CD8-positive, alpha-beta memory T cell (primary cell): Measurements from ENCODE around the gene TSPO. TPM values are rescaled to one million over a fixed set of nuclear protein-coding genes. Genes with fewer than 3 reads are reported as not detected.

Source experiments
- CTCF ChIA-PET: fragments of 350-600 bp; sonication (Branson Sonifier 250); formaldehyde crosslinking; loops from one replicate; lab custom pipeline; 2021; ENCODE audit warnings: antibody characterized with exemption; lab: Charles Lee
- POLR2A ChIA-PET: fragments of 350-600 bp; sonication (Branson Sonifier 250); formaldehyde crosslinking; loops from one replicate; lab custom pipeline; 2021; ENCODE audit warnings: antibody characterized with exemption; lab: Charles Lee
- DNase-seq, 5 donors: peaks; one replicate each; pipeline versions ENCODE4 v3.0.0 to v3.0.0-alpha.2; 2020 to 2022; ENCODE audit warnings: mixed read lengths in 1 of 5
- H3K27ac ChIP-seq: one replicate; pipeline ENCODE4 v1.7.0; 2013; ENCODE audit warnings: low read depth, mild to moderate bottlenecking, low read length, moderate library complexity
- H3K27me3 ChIP-seq: 2 replicates; pipeline ENCODE4 v1.7.0; 2013; ENCODE audit warnings: low read length, mild to moderate bottlenecking; ENCODE audit not compliant: insufficient read depth, poor library complexity, severe bottlenecking
- H3K36me3 ChIP-seq: 2 replicates; pipeline ENCODE4 v1.7.0; 2013; ENCODE audit warnings: mild to moderate bottlenecking, low read length, moderate library complexity; ENCODE audit not compliant: insufficient read depth
- H3K4me1 ChIP-seq: 2 replicates; pipeline ENCODE4 v1.7.0; 2013; ENCODE audit warnings: mild to moderate bottlenecking, low read length, moderate library complexity; ENCODE audit not compliant: insufficient read depth
- H3K4me3 ChIP-seq: 2 replicates; pipeline ENCODE4 v1.7.0; 2013; ENCODE audit warnings: mild to moderate bottlenecking, low read length
- H3K9me3 ChIP-seq: 2 replicates; pipeline ENCODE4 v1.7.0; 2013; ENCODE audit warnings: mild to moderate bottlenecking, low read length
- H3K27ac Mint-ChIP-seq, 8 donors: one replicate each; pipeline ENCODE4 v1.8.0; 2020 to 2021; ENCODE audit warnings: mixed read lengths in 8 of 8, mild to moderate bottlenecking in 6 of 8, inconsistent platforms in 3 of 8, moderate library complexity in 3 of 8
- H3K27me3 Mint-ChIP-seq, 2 donors: one replicate each; pipeline ENCODE4 v1.8.0; 2020 to 2021; ENCODE audit warnings: mixed read lengths in 2 of 2, mild to moderate bottlenecking in 1 of 2, moderate library complexity in 1 of 2
- H3K36me3 Mint-ChIP-seq, 3 donors: one replicate each; pipeline ENCODE4 v1.8.0; 2020 to 2021; ENCODE audit warnings: mixed read lengths in 3 of 3, inconsistent platforms in 1 of 3, mild to moderate bottlenecking in 1 of 3
- H3K4me1 Mint-ChIP-seq, 3 donors: one replicate each; pipeline ENCODE4 v1.8.0; 2020 to 2021; ENCODE audit warnings: mixed read lengths in 3 of 3, inconsistent platforms in 1 of 3, mild to moderate bottlenecking in 1 of 3
- H3K4me3 Mint-ChIP-seq, 7 donors: one replicate each; pipeline ENCODE4 v1.8.0; 2020 to 2021; ENCODE audit warnings: mixed read lengths in 7 of 7, mild to moderate bottlenecking in 6 of 7, moderate library complexity in 4 of 7, inconsistent platforms in 2 of 7
- H3K9me3 Mint-ChIP-seq, 5 donors: one replicate each; pipeline ENCODE4 v1.8.0; 2020 to 2022; ENCODE audit warnings: mixed read lengths in 5 of 5, mild to moderate bottlenecking in 3 of 5, moderate library complexity in 2 of 5, inconsistent platforms in 1 of 5
- polyA plus RNA-seq: library from polyadenylated mRNA; unstranded; fragments of 300-500 nt; fragmentation: Illumina TruSeq; gene quantifications from one replicate; pipeline ENCODE4 v1.2.3, GENCODE V29; 2021
- total RNA-seq, 2 experiments: library from RNA; stranded (reverse); gene quantifications; one replicate each; pipeline ENCODE4 v1.2.3, GENCODE V29; 2021

TSPO gene
- total and polyA plus RNA-seq, 3 experiments from 2014 or later, result 101 to 328 (median 105) TPM

DNA sequence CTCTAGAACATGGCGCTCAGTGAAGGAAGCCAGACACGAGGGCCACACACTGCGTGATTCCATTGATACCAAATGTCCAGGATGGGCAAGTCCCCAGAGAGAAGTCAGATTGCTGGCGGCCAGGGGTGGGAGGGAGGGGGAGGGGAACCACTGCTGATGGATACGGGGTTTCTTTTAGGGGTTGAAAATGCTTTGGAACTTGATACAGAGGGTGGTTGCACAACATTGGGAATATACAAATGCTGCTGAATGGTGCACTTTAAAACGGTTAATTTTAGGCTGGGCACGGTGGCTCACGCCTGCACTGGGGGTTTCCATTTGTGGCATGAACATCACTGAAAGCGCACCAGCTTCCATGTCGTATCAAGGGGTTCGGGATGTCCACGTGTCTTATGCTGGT, 5.1 kb downstream of the TSPO start:
- Mint-ChIP-seq H3K36me3 (peaks cover 0 to 17% (median 4%) of the 10 kb centered on the region in 3 donors), H3K4me3 (peak overlapping the region in 1 of 7 donors; percentile 16), H3K27me3 (peaks cover 0 to 1% of the 10 kb centered on the region in 2 donors), H3K9me3 (no peaks in the 10 kb centered on the region), H3K4me1 (peaks cover 5 to 42% (median 5%) of the 10 kb centered on the region in 3 donors), H3K27ac (no peak overlapping the region)
- ChIA-PET CTCF (no interaction called here), POLR2A (no interaction called here)
- Histone ChIP-seq H3K27ac (no peak overlapping the region), H3K4me3 (no peak overlapping the region), H3K4me1 (peaks cover 6% of the 10 kb centered on the region), H3K36me3 (no peaks in the 10 kb centered on the region), H3K27me3 (no peaks in the 10 kb centered on the region), H3K9me3 (no peaks in the 10 kb centered on the region)
- DNase-seq, result no peak

DNA sequence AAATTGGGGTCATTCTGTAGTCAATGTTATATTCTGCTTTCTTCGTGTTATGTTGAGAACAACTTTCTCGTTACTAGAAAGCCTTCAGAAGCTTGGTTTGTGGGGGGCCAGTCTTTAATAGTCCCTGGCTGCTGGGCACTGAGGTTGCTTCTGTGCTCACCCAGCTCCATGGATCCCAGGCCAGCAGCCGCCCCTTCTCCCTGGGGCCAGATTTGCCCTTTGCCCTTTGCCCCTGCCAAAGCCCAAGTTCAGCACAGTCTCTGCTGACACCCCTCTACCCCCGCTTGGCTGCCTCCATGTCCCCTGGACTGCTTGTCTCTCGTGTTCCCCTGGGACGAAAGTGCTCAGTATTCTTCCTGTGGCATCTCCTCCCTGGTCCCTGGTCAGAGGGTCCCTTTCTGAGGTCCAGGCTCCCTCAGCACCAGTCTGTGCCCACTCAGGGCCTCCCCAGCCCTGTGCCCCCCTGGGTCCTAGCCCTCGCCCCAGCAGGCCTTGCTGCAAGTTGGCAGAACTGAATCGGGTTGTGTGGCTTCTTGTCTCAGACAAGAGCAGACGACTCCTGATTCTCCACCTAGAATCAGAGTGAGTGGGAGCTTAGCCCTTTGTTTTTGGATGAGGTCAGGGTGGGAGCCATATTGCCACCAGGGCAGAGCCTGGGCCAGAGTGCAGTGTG, 6.7 kb downstream of the TSPO start:
- Mint-ChIP-seq H3K27ac (peak overlapping the region in 2 of 8 donors; percentile 23 to 84), H3K36me3 (peaks cover 0 to 22% (median 4%) of the 10 kb centered on the region in 3 donors), H3K9me3 (no peaks in the 10 kb centered on the region), H3K4me1 (peaks cover 2 to 29% (median 3%) of the 10 kb centered on the region in 3 donors), H3K4me3 (peak overlapping the region in 1 of 7 donors; percentile 23), H3K27me3 (peaks cover 0 to 1% of the 10 kb centered on the region in 2 donors)
- no peak for DNase-seq
- Histone ChIP-seq H3K4me1 (peaks cover under 1% of the 10 kb centered on the region), H3K36me3 (no peaks in the 10 kb centered on the region), H3K9me3 (no peaks in the 10 kb centered on the region), H3K27ac (no peak overlapping the region), H3K27me3 (no peaks in the 10 kb centered on the region), H3K4me3 (no peak overlapping the region)
- POLR2A ChIA-PET, result no interaction called here
- CTCF ChIA-PET, result no interaction called here

DNA sequence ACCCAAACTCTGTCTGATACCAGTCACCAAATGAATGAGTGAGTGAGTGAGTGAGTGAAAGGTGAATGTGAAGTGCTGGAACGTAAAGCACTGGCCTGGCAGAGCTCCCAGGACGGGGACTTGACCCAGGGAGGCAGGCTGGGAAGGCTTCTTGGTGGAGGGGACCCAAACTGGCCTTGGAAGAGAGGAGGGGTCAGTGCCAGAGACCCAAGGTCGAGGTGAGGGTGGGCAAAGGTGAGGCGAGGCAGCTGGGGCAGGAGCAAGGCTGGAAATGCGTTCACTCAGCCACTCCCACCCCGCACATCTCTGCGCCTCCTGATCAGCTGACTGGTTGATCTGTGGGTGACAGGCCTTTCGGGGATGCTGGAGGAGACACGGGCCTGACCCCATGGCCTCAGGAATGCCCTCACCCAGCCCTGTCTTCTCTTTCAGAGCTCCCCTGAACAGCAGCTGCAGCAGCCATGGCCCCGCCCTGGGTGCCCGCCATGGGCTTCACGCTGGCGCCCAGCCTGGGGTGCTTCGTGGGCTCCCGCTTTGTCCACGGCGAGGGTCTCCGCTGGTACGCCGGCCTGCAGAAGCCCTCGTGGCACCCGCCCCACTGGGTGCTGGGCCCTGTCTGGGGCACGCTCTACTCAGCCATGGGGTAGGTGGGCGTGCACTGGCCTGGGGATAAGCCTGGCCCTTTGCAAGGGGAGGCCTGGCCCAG, 7.6 kb downstream of the TSPO start:
- peak overlapping the region in 3 of 8 donors; percentile 32 to 84 (median 43) for H3K27ac Mint-ChIP-seq
- DNase-seq, result no peak
- ChIA-PET POLR2A (no interaction called here), CTCF (no interaction called here)
- H3K27me3 Mint-ChIP-seq, result peaks cover 0 to 1% of the 10 kb centered on the region in 2 donors
- no peaks in the 10 kb centered on the region for H3K9me3 Mint-ChIP-seq
- peaks cover 0 to 26% (median 4%) of the 10 kb centered on the region in 3 donors for H3K36me3 Mint-ChIP-seq
- no peaks in the 10 kb centered on the region for H3K27me3 ChIP-seq
- no peak overlapping the region for H3K4me3 ChIP-seq
- H3K4me3 Mint-ChIP-seq, result no peak overlapping the region
- H3K36me3 ChIP-seq, result no peaks in the 10 kb centered on the region
- H3K27ac ChIP-seq, result no peak overlapping the region
- peaks cover 0 to 27% (median 3%) of the 10 kb centered on the region in 3 donors for H3K4me1 Mint-ChIP-seq
- no peaks in the 10 kb centered on the region for H3K4me1 ChIP-seq
- no peaks in the 10 kb centered on the region for H3K9me3 ChIP-seq

DNA sequence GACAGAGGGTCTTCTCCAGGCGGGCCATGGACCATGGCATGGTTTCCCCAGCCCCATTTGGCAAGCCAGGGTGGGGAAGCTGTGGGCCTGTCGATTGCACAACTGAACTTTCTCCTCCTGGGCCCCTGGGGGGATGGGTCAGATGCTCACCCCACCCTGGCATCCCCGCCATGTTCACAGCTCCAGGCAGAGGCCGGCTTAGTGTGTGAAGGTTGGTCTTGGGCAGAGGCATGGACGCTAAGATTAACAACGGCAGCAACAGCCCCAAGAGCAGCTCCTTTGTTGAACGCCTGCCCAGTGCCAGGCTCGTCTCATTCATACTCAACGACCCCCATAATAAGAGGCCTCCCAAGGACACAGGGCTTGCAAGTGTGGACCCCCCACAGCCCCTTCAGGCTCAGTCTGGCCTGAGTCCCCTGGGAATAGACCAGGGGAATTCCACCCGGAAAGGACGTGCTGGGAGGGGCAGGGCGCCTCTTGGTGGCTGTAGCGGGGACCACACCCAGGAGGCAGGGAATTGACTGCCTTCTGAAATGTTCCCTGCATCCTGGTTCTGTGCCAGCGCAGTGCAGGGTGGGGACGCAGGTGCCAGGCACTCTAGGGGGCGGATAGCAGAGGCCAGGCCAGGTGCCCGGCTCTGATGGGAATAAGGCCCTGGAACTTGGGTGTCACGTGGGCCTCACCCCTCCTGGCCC, 8.3 kb downstream of the TSPO start:
- peaks cover 0 to 1% of the 10 kb centered on the region in 2 donors for H3K27me3 Mint-ChIP-seq
- no peaks in the 10 kb centered on the region for H3K27me3 ChIP-seq
- no peaks in the 10 kb centered on the region for H3K9me3 Mint-ChIP-seq
- ChIA-PET POLR2A (no interaction called here), CTCF (no interaction called here)
- H3K9me3 ChIP-seq, result no peaks in the 10 kb centered on the region
- DNase-seq, result no peak
- no peaks in the 10 kb centered on the region for H3K4me1 ChIP-seq
- H3K36me3 ChIP-seq, result no peaks in the 10 kb centered on the region
- no peak overlapping the region for H3K4me3 Mint-ChIP-seq
- H3K36me3 Mint-ChIP-seq, result peaks cover 0 to 27% (median 4%) of the 10 kb centered on the region in 3 donors
- H3K27ac ChIP-seq, result no peak overlapping the region
- no peak overlapping the region for H3K4me3 ChIP-seq
- no peak overlapping the region for H3K27ac Mint-ChIP-seq
- H3K4me1 Mint-ChIP-seq, result peaks cover 0 to 23% (median 4%) of the 10 kb centered on the region in 3 donors

DNA sequence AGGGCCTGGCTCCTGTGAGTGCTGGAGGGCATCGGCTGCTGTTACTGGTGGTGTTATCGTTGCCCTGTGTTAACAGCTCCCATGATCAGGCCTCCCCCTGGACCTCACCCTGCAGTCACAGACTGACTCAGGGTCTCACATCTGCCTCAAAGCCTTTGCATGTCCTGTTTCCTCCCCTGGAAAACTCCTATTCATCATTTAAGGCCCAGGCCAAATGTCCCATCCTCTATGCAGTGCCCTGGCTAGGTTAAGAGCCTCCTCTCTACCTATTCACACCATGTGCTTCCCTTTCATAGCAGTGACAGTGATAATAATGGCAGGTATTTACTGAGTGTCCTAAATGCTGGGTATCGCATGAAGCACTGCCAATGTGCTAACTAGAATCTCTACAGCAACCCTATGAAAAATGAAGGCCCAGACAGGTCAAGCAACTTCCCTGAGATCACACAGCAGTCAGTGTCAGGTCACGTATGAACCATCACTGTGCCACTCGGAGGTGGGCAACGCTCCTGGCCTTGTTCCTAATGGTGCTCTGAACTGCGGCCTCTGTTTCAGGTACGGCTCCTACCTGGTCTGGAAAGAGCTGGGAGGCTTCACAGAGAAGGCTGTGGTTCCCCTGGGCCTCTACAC, 9.3 kb downstream of the TSPO start:
- Mint-ChIP-seq H3K4me3 (no peak overlapping the region), H3K27ac (peak overlapping the region in 3 of 8 donors; percentile 58 to 62 (median 61)), H3K27me3 (peaks cover 0 to 1% of the 10 kb centered on the region in 2 donors), H3K4me1 (peaks cover 0 to 18% (median 4%) of the 10 kb centered on the region in 3 donors), H3K9me3 (no peaks in the 10 kb centered on the region), H3K36me3 (peaks cover 0 to 25% (median 4%) of the 10 kb centered on the region in 3 donors)
- Histone ChIP-seq H3K27me3 (no peaks in the 10 kb centered on the region), H3K9me3 (no peaks in the 10 kb centered on the region), H3K4me3 (no peak overlapping the region), H3K36me3 (no peaks in the 10 kb centered on the region), H3K27ac (no peak overlapping the region), H3K4me1 (no peaks in the 10 kb centered on the region)
- no peak for DNase-seq
- CTCF ChIA-PET, result no interaction called here
- POLR2A ChIA-PET, result no interaction called here

DNA sequence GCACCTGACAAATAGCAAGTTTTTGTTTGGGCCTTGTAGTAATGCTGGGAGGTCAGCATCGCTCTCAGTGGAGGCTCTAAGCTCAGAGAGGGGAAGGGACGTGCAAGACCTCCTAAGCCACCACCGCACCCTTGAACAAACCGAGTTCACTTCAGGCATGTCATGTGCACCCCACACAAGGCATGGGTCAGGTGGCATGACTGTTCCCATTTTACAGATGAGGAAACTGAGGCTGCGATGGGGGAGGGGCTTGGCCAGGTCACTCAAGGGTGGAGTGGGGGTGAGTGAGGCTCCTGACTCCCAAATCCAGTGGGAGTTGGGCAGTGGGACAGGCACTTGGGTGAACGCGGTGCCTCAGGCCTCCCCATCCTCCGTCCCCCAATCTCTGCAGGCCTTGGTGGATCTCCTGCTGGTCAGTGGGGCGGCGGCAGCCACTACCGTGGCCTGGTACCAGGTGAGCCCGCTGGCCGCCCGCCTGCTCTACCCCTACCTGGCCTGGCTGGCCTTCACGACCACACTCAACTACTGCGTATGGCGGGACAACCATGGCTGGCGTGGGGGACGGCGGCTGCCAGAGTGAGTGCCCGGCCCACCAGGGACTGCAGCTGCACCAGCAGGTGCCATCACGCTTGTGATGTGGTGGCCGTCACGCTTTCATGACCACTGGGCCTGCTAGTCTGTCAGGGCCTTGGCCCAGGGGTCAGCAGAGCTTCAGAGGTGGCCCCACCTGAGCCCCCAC, 11.2 kb downstream of the TSPO start:
- Histone ChIP-seq H3K9me3 (no peaks in the 10 kb centered on the region), H3K27ac (no peak overlapping the region), H3K36me3 (no peaks in the 10 kb centered on the region), H3K4me1 (no peaks in the 10 kb centered on the region), H3K4me3 (no peak overlapping the region), H3K27me3 (no peaks in the 10 kb centered on the region)
- Mint-ChIP-seq H3K36me3 (peaks cover 0 to 34% (median 4%) of the 10 kb centered on the region in 3 donors), H3K4me3 (no peak overlapping the region), H3K9me3 (no peaks in the 10 kb centered on the region), H3K27ac (peak overlapping the region in 1 of 8 donors; percentile 90), H3K27me3 (peaks cover 0 to 1% of the 10 kb centered on the region in 2 donors), H3K4me1 (peaks cover 0 to 7% (median 4%) of the 10 kb centered on the region in 3 donors)
- no peak for DNase-seq
- ChIA-PET POLR2A (interaction anchor here (0.7 kb wide), 1 partner anchor 52 kb away, joined by 3 read pairs; the partner anchor contains the start of gene BIK), CTCF (interaction anchor here (1.2 kb wide), 1 partner anchor 25 kb away, joined by 4 read pairs; no protein-coding TSS in a partner anchor)

DNA sequence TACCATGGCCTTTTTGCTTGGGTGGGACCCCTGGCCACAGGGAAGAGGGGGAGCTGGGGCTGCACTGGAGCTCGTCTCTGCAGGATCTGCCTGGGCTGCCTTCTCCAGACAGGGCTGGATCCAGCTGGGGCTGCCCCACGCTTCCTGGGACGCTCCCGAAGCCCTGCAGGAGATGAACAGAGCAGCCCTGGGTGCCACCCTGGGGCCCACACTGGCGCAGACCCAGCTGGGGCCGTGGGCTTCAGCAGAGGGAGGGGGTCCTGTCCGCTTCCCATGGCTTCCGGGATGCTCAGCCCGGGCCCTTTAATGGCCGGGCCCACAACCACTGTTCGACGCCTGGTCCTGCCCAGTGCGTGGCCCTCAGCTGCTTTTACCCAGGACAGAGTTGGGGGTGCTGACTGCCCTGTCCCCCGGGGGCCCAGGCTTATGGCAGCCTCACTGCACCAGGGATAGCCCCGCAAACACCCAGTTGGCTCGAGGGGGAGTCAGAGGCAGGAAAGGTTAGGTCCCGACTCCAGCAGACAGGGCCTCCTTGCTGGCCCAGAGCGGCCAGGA, 12.0 kb downstream of the TSPO start:
- H3K36me3 Mint-ChIP-seq, result peaks cover 0 to 41% (median 4%) of the 10 kb centered on the region in 3 donors
- no peaks in the 10 kb centered on the region for H3K4me1 ChIP-seq
- H3K4me1 Mint-ChIP-seq, result peaks cover 0 to 4% (median 4%) of the 10 kb centered on the region in 3 donors
- H3K27me3 ChIP-seq, result no peaks in the 10 kb centered on the region
- no peaks in the 10 kb centered on the region for H3K9me3 ChIP-seq
- H3K9me3 Mint-ChIP-seq, result no peaks in the 10 kb centered on the region
- no peak overlapping the region for H3K27ac Mint-ChIP-seq
- CTCF ChIA-PET, result interaction anchor here (1.2 kb wide), 1 partner anchor 24 kb away, joined by 4 read pairs; no protein-coding TSS in a partner anchor
- no peak overlapping the region for H3K27ac ChIP-seq
- H3K36me3 ChIP-seq, result no peaks in the 10 kb centered on the region
- POLR2A ChIA-PET, result interaction anchor here (0.7 kb wide), 2 partner anchors 20 to 53 kb away, joined by 3 read pairs; partner anchors contain the start of genes BIK and MCAT
- no peak for DNase-seq
- no peaks in the 10 kb centered on the region for H3K27me3 Mint-ChIP-seq
- no peak overlapping the region for H3K4me3 Mint-ChIP-seq
- H3K4me3 ChIP-seq, result no peak overlapping the region
